HG03039 (cell line): ENCODE measurements around the gene NTSR2.

Experiments used
- ATAC-seq: cut with Tn5 transposase; IDR thresholded peaks from one replicate; pipeline ENCODE4 v1.9.1; 2021; ENCODE audit warnings: mild to moderate bottlenecking, moderate library complexity; ENCODE audit not compliant: unreplicated experiment

The NTSR2 gene

DNA sequence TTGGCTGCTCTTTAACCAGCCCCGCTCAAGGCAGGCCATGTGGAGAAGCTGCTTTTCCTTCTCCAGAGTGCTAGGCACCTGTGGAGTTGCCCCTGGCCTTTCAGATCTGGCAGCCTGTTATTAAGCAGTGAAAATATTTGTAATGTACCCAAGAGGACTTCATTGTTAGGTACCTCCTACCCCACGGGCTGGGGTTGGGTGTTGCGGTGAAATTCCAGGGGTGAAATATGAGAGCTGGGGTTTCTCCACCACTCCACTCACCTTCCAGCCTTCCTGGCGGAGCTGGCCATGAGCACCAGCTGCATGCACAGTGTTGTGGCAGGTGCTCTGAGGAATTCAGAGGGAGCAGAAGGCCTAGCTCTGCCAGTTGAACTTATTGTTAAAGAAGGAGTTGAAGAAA is 39.1 kb downstream of the NTSR2 start:
- no peak for ATAC-seq

DNA sequence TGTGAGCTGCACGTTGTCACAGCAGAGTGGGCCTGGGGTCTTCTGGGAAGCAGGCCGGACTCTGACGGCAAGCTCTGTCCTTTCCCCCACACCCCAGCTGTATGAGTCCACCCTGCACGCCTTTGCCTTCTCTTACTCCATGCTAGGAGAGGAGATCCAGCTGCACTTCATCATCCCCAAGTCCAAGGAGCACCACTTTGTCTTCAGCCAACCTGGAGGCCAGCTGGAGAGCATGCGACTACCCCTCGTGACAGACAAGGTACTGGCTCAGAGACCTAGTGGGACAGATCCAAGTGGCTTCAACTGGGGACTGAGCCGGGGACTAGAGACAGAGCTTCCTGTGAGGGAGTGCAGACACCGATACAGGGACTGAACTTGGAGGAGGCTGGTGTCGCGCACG is 40.1 kb downstream of the NTSR2 start:
- ATAC-seq: no peak

DNA sequence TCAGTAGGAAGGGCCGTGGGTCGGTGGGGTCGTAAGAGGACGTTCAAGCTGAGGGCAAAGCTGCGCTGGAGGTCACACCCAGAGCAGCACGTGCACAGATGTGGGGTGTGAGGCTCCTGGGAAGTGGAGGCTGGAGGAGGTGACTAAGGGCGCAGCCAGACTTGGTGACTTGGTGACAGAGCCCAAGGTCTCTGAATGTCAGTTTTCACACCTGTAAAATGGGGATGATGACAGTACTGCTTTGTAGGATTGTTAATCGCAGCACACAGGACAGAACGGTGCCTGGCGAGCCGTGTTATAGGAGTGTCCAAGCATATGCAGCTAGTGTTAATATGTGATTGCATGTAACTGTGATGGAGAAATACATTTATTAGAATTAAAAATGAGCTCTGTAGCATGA is 40.8 kb downstream of the NTSR2 start:
- ATAC-seq: no peak

DNA sequence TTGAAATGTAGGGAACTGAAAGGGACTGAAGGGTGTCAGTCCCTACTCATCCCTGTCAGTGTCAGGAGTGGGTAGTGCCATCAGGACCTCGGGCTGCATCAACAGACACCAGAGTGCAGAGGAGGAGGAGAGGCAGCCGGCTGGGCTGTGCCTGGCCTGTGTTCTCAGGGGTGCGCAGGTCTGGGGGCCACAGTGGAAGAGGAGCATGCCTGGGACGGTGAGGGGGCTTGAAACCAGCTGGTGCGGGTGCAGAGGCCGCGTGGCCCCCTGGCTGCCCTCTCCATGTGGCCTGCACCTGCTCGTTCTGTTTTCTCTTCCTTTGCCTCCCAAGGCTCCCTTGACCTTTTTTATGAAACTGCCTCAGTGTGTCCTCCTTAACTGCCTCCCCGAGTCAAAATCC is 41.3 kb downstream of the NTSR2 start:
- no peak for ATAC-seq

DNA sequence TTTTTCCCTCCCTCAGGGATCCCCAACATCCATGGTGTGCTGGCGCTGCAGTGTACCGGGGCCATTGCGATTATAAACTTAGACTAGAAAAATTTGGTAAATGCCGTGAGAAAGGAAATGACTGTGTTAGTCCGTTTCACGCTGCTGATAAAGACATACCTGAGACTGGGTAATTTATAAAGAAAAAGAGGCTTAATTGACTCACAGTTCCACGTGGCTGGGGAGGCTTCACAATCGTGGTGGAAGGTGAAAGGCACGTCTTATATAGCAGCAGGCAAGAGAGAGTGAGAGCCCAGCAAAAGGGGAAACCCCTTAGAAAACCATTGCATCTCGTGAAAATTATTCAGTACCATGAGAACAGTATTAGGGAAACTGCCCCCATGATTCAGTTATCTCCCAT is 44.3 kb downstream of the NTSR2 start:
- ATAC-seq: no peak

DNA sequence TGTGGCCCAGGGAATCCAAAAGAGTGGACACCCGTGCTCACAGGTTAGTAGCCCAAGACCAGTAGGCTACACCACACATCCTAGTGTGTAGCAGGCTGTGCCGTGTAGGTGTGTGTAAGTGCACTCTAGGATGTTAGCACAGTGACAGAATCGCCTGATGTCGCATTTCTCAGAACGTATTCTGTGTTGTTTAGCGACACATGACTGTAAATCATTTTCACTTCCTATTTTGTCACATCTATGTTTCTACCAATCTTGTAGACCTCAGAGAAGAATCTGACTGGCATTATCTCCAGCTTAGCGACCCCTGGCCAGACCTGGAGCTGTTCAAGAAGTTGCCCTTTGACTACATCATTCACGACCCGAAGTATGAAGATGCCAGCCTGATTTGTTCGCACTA is 45.1 kb downstream of the NTSR2 start:
- ATAC-seq: no peak

DNA sequence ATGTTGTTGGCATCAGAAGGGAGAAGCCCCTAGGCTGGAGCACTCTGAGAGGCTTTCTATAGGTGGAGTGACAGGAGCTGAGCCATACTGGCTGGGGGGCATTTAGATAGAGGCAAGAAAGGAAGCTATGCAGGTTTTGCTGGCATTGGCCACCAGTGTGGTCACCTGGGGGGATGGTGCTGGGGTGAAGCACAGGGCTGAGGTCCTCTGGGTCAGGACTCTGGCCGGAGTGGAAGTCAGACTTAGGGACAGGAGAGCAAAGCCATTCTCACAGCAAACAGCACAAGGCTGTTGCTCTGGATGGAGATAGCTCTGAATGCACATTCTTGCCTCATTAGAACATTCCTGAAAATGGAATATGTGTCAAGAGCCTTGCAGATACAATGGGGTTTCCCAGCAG is 47.4 kb downstream of the NTSR2 start:
- ATAC-seq: no peak

DNA sequence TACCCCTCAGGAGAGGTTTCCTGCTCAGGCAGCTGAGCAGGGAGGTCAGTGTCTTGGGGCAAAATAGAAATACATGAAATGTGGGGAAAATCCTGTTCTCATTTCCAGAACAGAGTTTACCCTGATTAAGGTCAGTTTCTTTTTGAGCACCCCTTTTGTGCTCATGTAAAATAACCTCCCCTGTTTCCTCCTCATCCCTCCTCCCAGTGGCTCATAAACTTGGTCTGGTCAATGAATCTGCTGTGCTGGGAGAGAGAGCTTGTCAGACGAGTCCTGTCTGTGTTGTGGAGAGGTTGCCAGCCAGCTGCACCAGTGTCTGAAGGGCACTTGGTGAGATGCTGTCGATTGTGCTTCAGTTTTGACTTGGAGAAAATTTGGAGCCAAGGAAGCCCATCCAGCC is 48.6 kb downstream of the NTSR2 start:
- ATAC-seq: no peak

DNA sequence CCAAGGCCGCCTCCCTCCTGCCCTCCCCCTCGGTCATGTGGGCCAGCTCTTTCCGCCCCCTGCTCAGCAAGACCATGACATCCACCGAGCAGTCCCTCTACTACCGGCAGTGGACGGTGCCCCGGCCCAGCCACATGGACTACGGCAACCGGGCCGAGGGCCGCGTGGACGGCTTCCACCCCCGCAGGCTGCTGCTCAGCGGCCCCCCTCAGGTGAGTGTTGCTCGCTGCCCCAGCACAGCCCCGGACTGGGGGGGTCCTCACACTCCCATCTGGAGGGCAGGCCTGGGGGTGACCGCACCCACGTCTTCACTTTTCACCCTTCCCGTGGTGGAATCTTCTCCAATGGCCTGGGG is 51.3 kb downstream of the NTSR2 start:
- ATAC-seq: no peak

DNA sequence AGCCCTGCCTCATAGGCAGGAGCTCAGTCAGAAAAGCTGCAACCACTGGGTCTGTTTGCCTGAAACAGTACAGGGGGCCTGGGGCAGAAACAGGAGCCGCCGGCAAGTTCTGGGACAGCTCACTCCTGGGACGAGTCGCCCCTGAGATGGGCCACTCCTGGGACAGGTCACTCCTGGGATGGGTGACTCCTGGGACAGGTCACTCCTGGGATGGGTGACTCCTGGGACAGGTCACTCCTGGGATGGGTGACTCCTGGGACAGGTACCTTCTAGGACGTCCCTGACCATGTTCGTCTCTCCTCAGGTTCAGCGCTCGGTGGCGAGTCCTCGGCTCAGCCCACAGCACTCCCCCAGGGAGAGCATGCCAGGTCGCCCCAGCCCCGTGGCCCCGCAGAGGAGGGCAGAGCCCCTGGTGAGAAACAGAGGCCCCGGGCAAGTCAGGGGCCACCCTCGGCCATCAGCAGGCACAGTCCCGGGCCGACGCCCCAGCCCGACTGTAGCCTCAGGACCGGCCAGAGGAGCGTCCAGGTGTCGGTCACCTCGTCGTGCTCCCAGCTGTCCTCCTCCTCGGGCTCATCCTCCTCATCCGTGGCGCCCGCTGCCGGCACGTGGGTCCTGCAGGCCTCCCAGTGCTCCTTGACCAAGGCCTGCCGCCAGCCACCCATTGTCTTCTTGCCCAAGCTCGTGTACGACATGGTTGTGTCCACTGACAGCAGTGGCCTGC is 51.8 kb downstream of the NTSR2 start:
- ATAC-seq: no peak

DNA sequence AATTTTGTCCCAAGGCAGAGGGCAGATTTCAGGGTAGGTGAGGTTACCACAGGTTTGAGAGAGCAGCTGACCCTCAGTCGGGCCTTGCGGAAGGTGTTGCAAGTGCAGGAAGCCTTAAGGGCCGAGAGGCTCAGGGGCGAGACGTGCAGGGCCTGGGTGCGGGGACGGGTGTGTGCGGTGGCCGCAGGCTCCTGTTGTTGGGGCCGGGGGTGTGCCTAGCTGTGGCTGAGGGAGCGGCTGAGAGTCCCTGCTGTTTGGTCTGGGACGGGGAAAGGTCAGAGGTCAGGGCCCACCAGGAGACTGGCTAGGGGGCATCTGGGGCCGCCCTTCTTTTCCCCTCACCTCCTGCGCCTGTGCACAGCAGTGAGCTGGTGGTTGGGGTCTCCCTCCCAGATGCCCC is 52.5 kb downstream of the NTSR2 start:
- no peak for ATAC-seq

DNA sequence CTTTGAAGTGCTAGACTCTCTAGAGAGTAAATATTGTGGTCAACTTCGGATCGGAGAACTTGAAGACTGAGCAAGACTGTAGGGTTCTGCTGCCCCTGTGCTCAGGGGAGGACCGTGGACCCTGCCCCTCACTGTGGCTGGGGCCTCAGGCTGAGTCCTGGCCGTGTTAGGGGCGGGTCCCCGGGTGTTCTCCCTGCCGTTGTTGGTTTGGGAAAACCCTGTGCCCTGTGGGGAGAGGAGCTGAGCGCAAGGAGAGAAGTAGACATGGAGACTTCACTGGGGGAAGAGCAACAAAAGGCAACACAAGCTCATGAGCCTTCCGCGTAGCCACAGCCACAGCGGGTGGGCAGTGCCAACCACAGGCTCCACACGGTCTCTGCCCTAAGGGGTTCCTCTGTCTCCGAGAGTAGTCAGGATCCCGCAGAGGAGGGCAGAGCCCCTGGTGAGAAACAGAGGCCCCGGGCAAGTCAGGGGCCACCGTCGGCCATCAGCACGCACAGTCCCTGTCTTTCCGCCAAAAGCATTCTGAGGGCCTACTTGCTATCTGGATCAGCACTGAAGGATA is 53.1 kb downstream of the NTSR2 start:
- no peak for ATAC-seq

DNA sequence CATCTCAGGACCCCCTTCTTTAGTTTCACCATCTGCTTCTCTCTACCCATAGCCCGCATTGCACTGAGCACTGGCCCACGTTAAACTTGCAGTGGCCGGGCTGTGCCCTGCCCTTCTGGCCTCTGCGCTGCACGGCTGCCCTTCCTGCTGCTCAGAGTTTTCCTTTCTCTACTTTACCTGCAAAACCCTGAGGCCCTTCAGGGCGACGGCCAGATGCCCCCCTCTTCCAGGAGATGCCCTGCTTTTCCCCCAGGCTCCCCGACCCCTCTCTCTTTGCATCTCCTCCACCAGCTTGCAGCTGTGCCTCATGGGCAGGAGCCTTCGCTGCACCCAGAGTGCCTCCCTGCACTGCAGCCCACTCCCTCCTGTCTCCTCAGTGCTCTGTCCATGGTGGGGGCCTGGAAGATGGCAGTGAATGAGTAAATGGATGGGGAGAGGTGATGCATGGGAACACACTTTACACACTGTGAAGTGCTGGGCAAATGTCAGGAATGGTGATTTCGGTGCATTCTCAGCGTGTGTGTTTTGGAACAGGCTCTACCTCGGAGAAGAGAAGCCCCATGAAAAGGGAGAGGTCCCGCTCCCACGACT is 53.8 kb downstream of the NTSR2 start:
- ATAC-seq: no peak

DNA sequence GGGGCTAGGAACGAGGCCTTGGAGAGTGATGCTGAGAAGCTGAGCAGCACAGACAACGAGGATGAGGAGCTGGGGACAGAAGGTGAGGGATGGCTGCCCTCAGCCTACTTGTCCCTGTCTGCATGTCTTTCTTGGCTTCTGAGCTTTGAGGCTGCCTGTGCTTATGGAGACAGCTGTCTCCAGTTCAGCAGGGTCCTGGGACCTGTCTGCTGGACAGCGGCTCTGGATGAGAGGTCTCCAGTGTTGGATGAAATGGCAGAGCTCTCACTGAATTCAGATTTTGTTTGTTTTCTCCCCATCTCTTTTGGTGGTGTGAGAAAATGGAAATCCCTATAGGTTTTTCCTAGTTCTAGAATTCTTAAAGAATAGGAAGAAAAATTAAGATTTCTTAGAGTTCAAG is 54.8 kb downstream of the NTSR2 start:
- ATAC-seq: no peak

DNA sequence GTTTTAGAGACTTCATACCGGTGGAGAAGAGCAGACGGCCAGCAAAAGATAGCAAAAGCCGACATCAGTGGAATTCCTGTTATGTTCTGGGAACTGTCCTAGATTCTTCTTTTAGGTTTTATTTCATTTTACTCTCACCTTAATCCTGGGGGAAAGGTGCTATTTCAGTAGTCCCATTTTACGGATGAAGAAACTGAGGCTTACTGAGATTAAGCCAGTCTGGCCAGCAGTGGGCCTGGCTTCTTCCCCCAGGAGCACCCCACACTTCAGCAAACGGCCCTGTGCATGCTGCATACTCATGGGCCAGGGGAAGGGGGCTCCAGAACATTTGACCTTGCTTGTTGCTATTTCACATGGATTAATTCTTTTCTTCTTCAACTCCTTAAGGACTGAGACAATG is 56.7 kb downstream of the NTSR2 start:
- ATAC-seq: no peak

DNA sequence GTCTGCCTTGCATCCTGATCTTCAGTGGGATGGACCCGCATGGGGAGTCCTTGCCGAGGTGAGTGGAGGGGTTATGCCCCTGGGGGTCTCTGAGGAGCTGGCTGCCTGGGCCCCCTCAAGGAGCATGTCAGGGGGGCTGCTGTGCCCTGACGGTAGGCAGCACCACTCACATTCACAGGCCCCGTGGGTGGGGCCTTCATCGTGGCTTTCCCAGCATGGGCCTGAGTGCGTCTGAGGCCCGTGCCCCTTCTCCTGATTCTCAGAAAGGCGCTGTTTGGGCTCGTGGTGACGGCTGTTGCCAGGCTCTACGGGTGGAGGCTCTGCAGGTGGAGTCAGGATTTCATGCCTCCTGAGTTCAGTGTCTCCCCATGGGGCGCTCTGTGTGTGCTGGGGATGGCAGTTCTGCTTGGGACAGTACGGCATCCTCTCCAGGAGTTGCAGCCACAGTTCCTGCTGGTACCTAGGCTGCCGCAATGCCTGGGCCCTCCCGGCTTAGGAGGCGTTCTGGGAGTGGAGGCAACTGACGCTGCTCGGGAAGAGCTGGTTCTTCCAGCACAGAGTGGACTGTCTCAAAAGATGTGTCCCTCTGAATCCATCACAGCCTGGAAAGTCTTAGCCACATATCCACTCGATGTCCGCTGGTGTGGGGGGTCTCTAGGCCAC is 57.3 kb downstream of the NTSR2 start:
- no peak for ATAC-seq

DNA sequence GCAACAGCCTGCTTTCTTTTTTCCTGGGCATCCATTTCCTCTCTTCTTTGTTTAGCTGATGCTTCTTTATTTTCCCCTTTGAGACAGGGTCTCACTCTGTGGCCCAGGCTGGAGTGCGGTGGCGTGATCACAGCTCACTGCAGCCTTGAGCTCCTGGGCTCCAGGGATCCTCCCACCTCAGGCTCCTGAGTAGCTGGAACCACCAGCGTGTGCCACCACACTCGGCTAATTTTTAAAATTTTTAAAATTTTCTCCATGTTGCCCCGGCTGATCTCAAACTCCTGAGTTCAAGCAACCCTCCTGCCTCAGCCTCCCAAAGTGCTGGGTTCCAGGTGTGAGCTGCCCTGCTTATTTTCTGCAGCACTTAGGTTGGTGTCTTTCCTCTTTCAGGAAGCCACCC is 58.7 kb downstream of the NTSR2 start:
- ATAC-seq: no peak

DNA sequence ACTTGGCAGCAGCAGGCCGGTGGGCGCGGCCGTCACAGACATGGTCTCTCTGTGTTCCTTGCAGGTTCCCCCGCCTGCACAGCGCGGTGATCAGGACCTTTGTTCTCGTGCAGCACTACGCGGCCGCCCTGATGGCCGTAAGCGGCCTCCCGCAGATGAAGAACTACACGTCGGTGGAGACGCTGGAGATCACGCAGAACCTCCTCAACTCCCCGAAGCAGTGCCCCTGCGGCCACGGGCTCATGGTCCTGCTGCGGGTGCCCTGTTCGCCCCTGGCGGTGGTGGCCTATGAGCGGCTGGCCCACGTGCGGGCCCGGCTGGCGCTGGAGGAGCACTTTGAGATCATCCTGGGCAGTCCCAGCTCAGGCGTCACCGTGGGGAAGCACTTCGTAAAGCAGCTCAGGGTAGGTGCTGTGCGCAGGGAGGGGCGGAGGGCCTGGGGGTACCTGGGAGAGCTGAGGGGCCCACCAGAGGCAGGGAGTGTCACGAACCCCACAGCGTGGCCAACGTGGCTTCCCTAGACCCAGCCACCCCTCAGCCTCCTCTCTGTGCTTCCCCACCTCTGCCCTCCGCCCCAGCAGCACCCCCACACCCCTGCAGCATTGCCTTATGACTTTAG is 59.3 kb downstream of the NTSR2 start:
- no peak for ATAC-seq
